22Rv1 (cell line): ENCODE results near the gene AIP.

Source experiments
- ZFX ChIP-seq: fragments of 450-650 bp; IDR thresholded peaks from 2 replicates; pipeline ENCODE4 v1.6.1; 2017; ENCODE audit warnings: antibody characterized with exemption, borderline replicate concordance
- TF ChIP-seq, protein P1 (sequence below): fragments of 450-650 bp; IDR thresholded peaks from 2 replicates; pipeline ENCODE4 v1.5.1; 2017; ENCODE audit warnings: mild to moderate bottlenecking

- TF ChIP-seq, protein P1, sequence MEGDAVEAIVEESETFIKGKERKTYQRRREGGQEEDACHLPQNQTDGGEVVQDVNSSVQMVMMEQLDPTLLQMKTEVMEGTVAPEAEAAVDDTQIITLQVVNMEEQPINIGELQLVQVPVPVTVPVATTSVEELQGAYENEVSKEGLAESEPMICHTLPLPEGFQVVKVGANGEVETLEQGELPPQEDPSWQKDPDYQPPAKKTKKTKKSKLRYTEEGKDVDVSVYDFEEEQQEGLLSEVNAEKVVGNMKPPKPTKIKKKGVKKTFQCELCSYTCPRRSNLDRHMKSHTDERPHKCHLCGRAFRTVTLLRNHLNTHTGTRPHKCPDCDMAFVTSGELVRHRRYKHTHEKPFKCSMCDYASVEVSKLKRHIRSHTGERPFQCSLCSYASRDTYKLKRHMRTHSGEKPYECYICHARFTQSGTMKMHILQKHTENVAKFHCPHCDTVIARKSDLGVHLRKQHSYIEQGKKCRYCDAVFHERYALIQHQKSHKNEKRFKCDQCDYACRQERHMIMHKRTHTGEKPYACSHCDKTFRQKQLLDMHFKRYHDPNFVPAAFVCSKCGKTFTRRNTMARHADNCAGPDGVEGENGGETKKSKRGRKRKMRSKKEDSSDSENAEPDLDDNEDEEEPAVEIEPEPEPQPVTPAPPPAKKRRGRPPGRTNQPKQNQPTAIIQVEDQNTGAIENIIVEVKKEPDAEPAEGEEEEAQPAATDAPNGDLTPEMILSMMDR = no peak
- no peak for TF ChIP-seq ZFX
These were observed 17.6 kb downstream of the AIP start for GRCh38 chr11:67500484-67500821.
